ENCODE data around the gene TRIM63. TPM values are rescaled to one million over a fixed set of nuclear protein-coding genes. Genes with fewer than 3 reads are reported as not detected.

The TRIM63 gene
- total RNA-seq, 4 donors from 2014 or later = 0.60 to 0.74 TPM; not detected in 2

- ATAC-seq (ENCODE audit: low FRiP score) (no peak), DNase-seq (ENCODE audit: low spot score) (no peak)
- TF ChIP-seq CTCF (IDR thresholded peaks at IDR 0.05) = no peak
These were observed 25.5 kb downstream of the TRIM63 start for GRCh38 chr1:26041978-26042377.

- TF ChIP-seq CTCF (IDR thresholded peaks at IDR 0.05) = no peak
- no peak for ATAC-seq (ENCODE audit: low FRiP score)
- DNase-seq (ENCODE audit: low spot score) = no peak
These were observed 26.0 kb downstream of the TRIM63 start for GRCh38 chr1:26041401-26041800.

GRCh38 chr1:26038904-26039303, 28.5 kb downstream of the TRIM63 start:
- TF ChIP-seq CTCF (IDR thresholded peaks at IDR 0.05) = no peak
- ATAC-seq (ENCODE audit: low FRiP score) (no peak), DNase-seq (ENCODE audit: low spot score) (no peak)

- ATAC-seq (ENCODE audit: low FRiP score) (no peak), DNase-seq (ENCODE audit: low spot score) (no peak)
- TF ChIP-seq CTCF (IDR thresholded peaks at IDR 0.05) = no peak
These were observed 29.0 kb downstream of the TRIM63 start for GRCh38 chr1:26038477-26038876.

GRCh38 chr1:26037904-26038303, 29.5 kb downstream of the TRIM63 start:
- no peak for TF ChIP-seq CTCF (IDR thresholded peaks at IDR 0.05)
- ATAC-seq (ENCODE audit: low FRiP score) (no peak), DNase-seq (ENCODE audit: low spot score) (no peak)

- TF ChIP-seq CTCF (IDR thresholded peaks at IDR 0.05) = no peak
- no peak for ATAC-seq (ENCODE audit: low FRiP score)
- no peak for DNase-seq (ENCODE audit: low spot score)
These were observed 30.6 kb downstream of the TRIM63 start for GRCh38 chr1:26036756-26037281.

GRCh38 chr1:26035959-26036755, 31.3 kb downstream of the TRIM63 start:
- ATAC-seq (ENCODE audit: low FRiP score) (peak; percentile 93), DNase-seq (ENCODE audit: low spot score) (peak; percentile 62)
- TF ChIP-seq CTCF (IDR thresholded peaks at IDR 0.05) = peak in 2 of 3 donors; percentile 96 to 99
